H1 (cell line): Measurements from ENCODE around the gene COL16A1. TPM values are rescaled to one million over a fixed set of nuclear protein-coding genes. Genes with fewer than 3 reads are reported as not detected.

Source experiments
- CTCF ChIA-PET: fragments of 300-600 bp; sonication (Branson Sonifier 250); formaldehyde crosslinking; loops from one replicate; lab custom pipeline; 2021; ENCODE audit not compliant: partially characterized antibody; lab: Charles Lee
- POLR2A ChIA-PET: fragments of 300-600 bp; sonication (Branson Sonifier 250); formaldehyde crosslinking; loops from one replicate; lab custom pipeline; 2021; ENCODE audit warnings: inconsistent platforms; ENCODE audit not compliant: partially characterized antibody; lab: Charles Lee
- DNase-seq, 2 experiments: peaks; one replicate each; pipeline versions ENCODE4 v3.0.0 to v3.0.0-alpha.2; 2010 to 2022; ENCODE audit warnings: low spot score in 2 of 2, low read depth in 1 of 2, mixed read lengths in 1 of 2
- FAIRE-seq: peaks from 2 replicates; lab custom pipeline; 2011; peaks lifted over from hg19 to GRCh38; lab: Jason Lieb, UNC
- H2AFZ ChIP-seq: 2 replicates; pipeline ENCODE4 v1.8.1; 2012; ENCODE audit warnings: low read length, inconsistent platforms
- H2AK5ac ChIP-seq: 2 replicates; pipeline ENCODE4 v1.6.1; 2013; ENCODE audit warnings: low read depth, low read length
- H2BK120ac ChIP-seq: replicated peaks from 2 replicates; pipeline ENCODE3; 2013; ENCODE audit warnings: low read depth, low read length, inconsistent platforms
- H2BK12ac ChIP-seq: 2 replicates; pipeline ENCODE4 v1.6.1; 2013; ENCODE audit warnings: low read depth, low read length
- H2BK15ac ChIP-seq: 2 replicates; pipeline ENCODE4 v1.6.1; 2013; ENCODE audit warnings: low read length
- H2BK20ac ChIP-seq: 2 replicates; pipeline ENCODE4 v1.6.1; 2013; ENCODE audit warnings: low read length
- H2BK5ac ChIP-seq: 2 replicates; pipeline ENCODE4 v1.6.1; 2013; ENCODE audit warnings: low read depth, low read length
- H3K14ac ChIP-seq: 2 replicates; pipeline ENCODE4 v1.6.1; 2013; ENCODE audit warnings: inconsistent platforms; ENCODE audit not compliant: insufficient read length
- H3K18ac ChIP-seq: 2 replicates; pipeline ENCODE4 v1.6.1; 2013; ENCODE audit warnings: low read length; ENCODE audit errors: extremely low read depth
- H3K23ac ChIP-seq: 2 replicates; pipeline ENCODE4 v1.6.1; 2013; ENCODE audit warnings: inconsistent platforms; ENCODE audit not compliant: insufficient read length
- H3K23me2 ChIP-seq: 2 replicates; pipeline ENCODE4 v1.6.1; 2013; ENCODE audit warnings: low read depth, low read length
- H3K27ac ChIP-seq: 2 replicates; pipeline ENCODE4 v1.6.1; 2011; ENCODE audit warnings: low read depth, low read length, inconsistent platforms
- H3K27me3 ChIP-seq, 4 experiments: replicated peaks in 1 of 4; 1 replicate in 1 of 4; 2 replicates in 3 of 4; pipeline versions ENCODE4 v1.6.1 to v1.8.1; 2011 to 2013; ENCODE audit warnings: low read length in 3 of 4, mild to moderate bottlenecking in 3 of 4, inconsistent platforms in 2 of 4, mixed read lengths in 2 of 4, moderate library complexity in 1 of 4; ENCODE audit not compliant: control insufficient read depth in 3 of 4, insufficient read depth in 3 of 4; ENCODE audit errors: extremely low read depth in 1 of 4
- H3K36me3 ChIP-seq, 4 experiments: 2 replicates each; pipeline versions ENCODE4 v1.6.1 to v1.8.1; 2011 to 2013; ENCODE audit warnings: mild to moderate bottlenecking in 4 of 4, low read length in 3 of 4, moderate library complexity in 2 of 4, control low read depth in 1 of 4, inconsistent platforms in 1 of 4; ENCODE audit not compliant: insufficient read depth in 4 of 4, control insufficient read depth in 2 of 4
- H3K4ac ChIP-seq: replicated peaks from 2 replicates; pipeline ENCODE3; 2013; ENCODE audit warnings: low read length, low read depth, mixed read lengths, inconsistent platforms; ENCODE audit not compliant: insufficient read length
- H3K4me1 ChIP-seq, 4 experiments: replicated peaks in 1 of 4; 1 replicate in 1 of 4; 2 replicates in 3 of 4; pipeline versions ENCODE4 v1.6.1 to v1.8.1; 2011 to 2013; ENCODE audit warnings: low read length in 3 of 4, inconsistent platforms in 2 of 4, mixed read lengths in 1 of 4; ENCODE audit not compliant: insufficient read depth in 4 of 4, control insufficient read depth in 3 of 4
- H3K4me2 ChIP-seq, 2 experiments: 2 replicates each; pipeline versions ENCODE4 v1.6.1 to v1.8.1; 2011 to 2013; ENCODE audit warnings: low read depth in 2 of 2, low read length in 2 of 2, control low read depth in 1 of 2, inconsistent platforms in 1 of 2, mild to moderate bottlenecking in 1 of 2; ENCODE audit not compliant: insufficient read depth in 1 of 2
- H3K4me3 ChIP-seq, 4 experiments: fragments of 200-600, 300-600 bp in 1 of 4; sonication (generic), shearing (Covaris generic), sonication (Bioruptor Twin) in 1 of 4; 2 replicates each; pipeline versions ENCODE4 v1.5.1 to v1.8.1; 2011 to 2016; ENCODE audit warnings: low read length in 4 of 4, low read depth in 3 of 4, control low read depth in 2 of 4, inconsistent platforms in 2 of 4, mild to moderate bottlenecking in 2 of 4, mixed read lengths in 1 of 4, moderate library complexity in 1 of 4; ENCODE audit not compliant: insufficient read depth in 2 of 4; ENCODE audit errors: extremely low read depth in 1 of 4
- H3K56ac ChIP-seq: replicated peaks from 2 replicates; pipeline ENCODE3; 2013; ENCODE audit warnings: low read depth, mild to moderate bottlenecking, mixed read lengths, low read length, inconsistent platforms; ENCODE audit not compliant: insufficient read length
- H3K79me1 ChIP-seq: 2 replicates; pipeline ENCODE4 v1.6.1; 2013; ENCODE audit warnings: low read depth, low read length, control low read depth
- H3K79me2 ChIP-seq, 2 experiments: 2 replicates each; pipeline versions ENCODE4 v1.6.1 to v1.8.1; 2012 to 2013; ENCODE audit warnings: low read length in 2 of 2, mild to moderate bottlenecking in 2 of 2, inconsistent platforms in 1 of 2; ENCODE audit not compliant: insufficient read depth in 2 of 2, control insufficient read depth in 1 of 2
- H3K9ac ChIP-seq, 4 experiments: replicated peaks in 1 of 4; 1 replicate in 1 of 4; 2 replicates in 3 of 4; pipeline versions ENCODE4 v1.6.1 to v1.8.1; 2011 to 2013; ENCODE audit warnings: low read depth in 3 of 4, low read length in 3 of 4, control low read depth in 2 of 4, mild to moderate bottlenecking in 2 of 4, moderate library complexity in 2 of 4, inconsistent platforms in 1 of 4; ENCODE audit errors: extremely low read depth in 1 of 4
- H3K9me3 ChIP-seq, 2 experiments: 2 replicates each; pipeline versions ENCODE4 v1.6.1 to v1.8.1; 2012 to 2013; ENCODE audit warnings: mild to moderate bottlenecking in 2 of 2, moderate library complexity in 2 of 2, control low read depth in 1 of 2, inconsistent platforms in 1 of 2, low read depth in 1 of 2, low read length in 1 of 2, mixed read lengths in 1 of 2; ENCODE audit not compliant: insufficient read depth in 2 of 2
- H4K20me1 ChIP-seq, 2 experiments: replicated peaks in 1 of 2; 2 replicates each; pipeline versions ENCODE3 to v1.8.1; 2011 to 2013; ENCODE audit warnings: inconsistent platforms in 2 of 2, low read length in 2 of 2, mild to moderate bottlenecking in 1 of 2; ENCODE audit not compliant: insufficient read depth in 2 of 2, control insufficient read depth in 1 of 2
- H4K5ac ChIP-seq: 2 replicates; pipeline ENCODE4 v1.6.1; 2013; ENCODE audit warnings: low read length, low read depth, mixed read lengths, inconsistent platforms; ENCODE audit not compliant: insufficient read length
- H4K8ac ChIP-seq: 2 replicates; pipeline ENCODE4 v1.8.0; 2013; ENCODE audit warnings: mild to moderate bottlenecking, moderate library complexity, low read length, inconsistent platforms; ENCODE audit not compliant: insufficient read depth; ENCODE audit errors: extremely low read depth
- H4K91ac ChIP-seq: replicated peaks from 2 replicates; pipeline ENCODE3; 2013; ENCODE audit warnings: low read length, mixed read lengths, inconsistent platforms; ENCODE audit not compliant: insufficient read length
- ASH2L ChIP-seq: fragments of 200-600, 300-600 bp; sonication (generic); IDR thresholded peaks from one replicate; pipeline ENCODE4 v1.7.1; 2017; ENCODE audit warnings: low read length
- BRCA1 ChIP-seq: IDR thresholded peaks from 2 replicates; pipeline ENCODE4 v1.6.1; 2012; ENCODE audit warnings: low read depth, low read length, improper control_type of control experiment
- CBX5 ChIP-seq: fragments of 300-800, 300-1000 bp; sonication (generic); IDR thresholded peaks from 2 replicates; pipeline ENCODE4 v1.7.1; 2016; ENCODE audit warnings: antibody characterized with exemption, low read length, low read depth
- CHD1 ChIP-seq: IDR thresholded peaks from 2 replicates; pipeline ENCODE4 v1.6.1; 2012; ENCODE audit warnings: low read depth, low read length, improper control_type of control experiment
- FOSL1 ChIP-seq: IDR thresholded peaks from 2 replicates; pipeline ENCODE4 v1.6.1; 2011; ENCODE audit warnings: mild to moderate bottlenecking, low read depth, low read length, moderate library complexity; ENCODE audit not compliant: insufficient read depth
- GTF2F1 ChIP-seq: IDR thresholded peaks from 2 replicates; pipeline ENCODE4 v1.6.1; 2012; ENCODE audit warnings: low read depth, low read length, improper control_type of control experiment, borderline replicate concordance
- HDAC2 ChIP-seq, 2 experiments: fragments of 300-600 bp in 1 of 2; sonication (generic) in 1 of 2; IDR thresholded peaks; 2 replicates each; pipeline ENCODE4 v1.6.1; 2011 to 2012; ENCODE audit warnings: low read depth in 2 of 2, low read length in 2 of 2, mild to moderate bottlenecking in 2 of 2, moderate library complexity in 2 of 2, borderline replicate concordance in 1 of 2, inconsistent platforms in 1 of 2
- KDM4A ChIP-seq: IDR thresholded peaks from one replicate; pipeline ENCODE4 v1.7.1; 2012; ENCODE audit warnings: low read depth, mild to moderate bottlenecking, moderate library complexity, low read length, inconsistent platforms; ENCODE audit not compliant: severe bottlenecking
- MAFK ChIP-seq: IDR thresholded peaks from 2 replicates; pipeline ENCODE4 v1.6.1; 2012; ENCODE audit warnings: low read depth, mild to moderate bottlenecking, improper control_type of control experiment, low read length
- PHF8 ChIP-seq: fragments of 200-600 bp; sonication (generic); conservative IDR thresholded peaks from 2 replicates; pipeline ENCODE4 v1.7.1; 2012; ENCODE audit warnings: low read depth, mild to moderate bottlenecking, inconsistent platforms, low read length, moderate library complexity
- POLR2AphosphoS5 ChIP-seq: IDR thresholded peaks from 2 replicates; pipeline ENCODE4 v1.6.1; 2011; ENCODE audit warnings: low read depth, low read length
- SIN3A ChIP-seq, 2 experiments: IDR thresholded peaks in 1 of 2; conservative IDR thresholded peaks in 1 of 2; 2 replicates each; pipeline ENCODE4 v1.6.1; 2011 to 2012; ENCODE audit warnings: low read length in 2 of 2, improper control_type of control experiment in 1 of 2, low read depth in 1 of 2, mild to moderate bottlenecking in 1 of 2
- TBP ChIP-seq: IDR thresholded peaks from 2 replicates; pipeline ENCODE4 v1.6.1; 2011; ENCODE audit warnings: low read depth, low read length, improper control_type of control experiment
- YY1 ChIP-seq: IDR thresholded peaks from 2 replicates; pipeline ENCODE4 v1.6.1; 2011; ENCODE audit warnings: low read depth, mild to moderate bottlenecking, low read length
- WGBS, 2 experiments: shearing (Covaris generic) in 1 of 2; methylation state at CpG; one replicate each; pipeline versions ENCODE4 v1.1.6 to v1.1.7; 2013 to 2015; ENCODE audit warnings: low lambda C conversion rate in 2 of 2, mixed read lengths in 2 of 2, inconsistent platforms in 1 of 2, low coverage in 1 of 2, missing lambda C conversion rate in 1 of 2; ENCODE audit not compliant: insufficient replicate concordance in 2 of 2, insufficient coverage in 1 of 2, insufficient read length in 1 of 2; ENCODE audit errors: extremely low coverage in 1 of 2, missing lambda C conversion rate in 1 of 2; 5-methylcytosine and 5-hydroxymethylcytosine counted together
- polyA plus RNA-seq, 7 experiments: library from polyadenylated mRNA; depleted of rRNA in 3 of 7; stranded (reverse) in 5 of 7; unstranded in 2 of 7; fragments of >200 nt in 5 of 7; fragments of 200-250 nt in 2 of 7; gene quantifications; 1 replicate in 5 of 7; 2 replicates in 1 of 7; 4 replicates in 1 of 7; pipeline versions ENCODE4 v1.2.1 to v1.2.3, GENCODE V29; 2011 to 2013; ENCODE audit warnings: missing spikeins in 2 of 7, mixed read lengths in 2 of 7
- total RNA-seq: library from RNA; stranded (reverse); fragmentation: NEBNext Ultra II Directional; extraction: Animal tissue kit (Norgen Biotek cat#: 25700); gene quantifications from 2 replicates; pipeline ENCODE4 v1.2.1, GENCODE V29; 2021

The COL16A1 gene
- total and polyA plus RNA-seq, 2 of the 8 experiments (the other 6 are each of a cell fraction or from before 2014, with no cell fraction given), result 2.0 to 10.5 TPM

- no peaks in the 10 kb centered on the region for H3K36me3 ChIP-seq
- FAIRE-seq, result no peak
- no peak overlapping the region for H3K23ac ChIP-seq
- no peaks in the 10 kb centered on the region for H4K20me1 ChIP-seq
- no peak for DNase-seq
- no peak overlapping the region for H3K14ac ChIP-seq
- CTCF ChIA-PET, result interaction anchor here (6.3 to 19.3 kb wide), 5 partner anchors 14 to 92 kb away, joined by 48 to 370 read pairs (median 100); partner anchors contain the start of gene COL16A1
- no peak overlapping the region for H2BK5ac ChIP-seq
- H2BK12ac ChIP-seq, result no peak overlapping the region
- no peak overlapping the region for H3K4me3 ChIP-seq
- H2BK120ac ChIP-seq, result no peak overlapping the region
- no peak overlapping the region for H3K56ac ChIP-seq
- no peak overlapping the region for H3K18ac ChIP-seq
- no peak overlapping the region for H4K91ac ChIP-seq
- H3K27me3 ChIP-seq, result no peaks in the 10 kb centered on the region
- no peak overlapping the region for H3K27ac ChIP-seq
- H3K4ac ChIP-seq, result no peak overlapping the region
- H3K79me2 ChIP-seq, result no peaks in the 10 kb centered on the region
- H2BK15ac ChIP-seq, result no peak overlapping the region
- POLR2A ChIA-PET, result interaction anchor here (1.3 kb wide), 1 partner anchor 12 kb away, joined by 4 read pairs; no protein-coding TSS in a partner anchor
- H4K5ac ChIP-seq, result no peak overlapping the region
- H3K9me3 ChIP-seq, result no peaks in the 10 kb centered on the region
- peaks cover 0 to 13% (median 8%) of the 10 kb centered on the region in 4 experiments; a peak in 5 of 7 replicates for H3K4me1 ChIP-seq
- no peaks in the 10 kb centered on the region for H3K79me1 ChIP-seq
- H3K23me2 ChIP-seq, result no peaks in the 10 kb centered on the region
- H2AK5ac ChIP-seq, result no peak overlapping the region
- H3K9ac ChIP-seq, result no peak overlapping the region
- H4K8ac ChIP-seq, result no peak overlapping the region
- no peak overlapping the region for H2AFZ ChIP-seq
- 79% methylated on average over 10 of the region's 11 CpGs; no CpG with 5 or more reads in 1 of the 2 experiments for WGBS, 2 experiments
- H3K4me2 ChIP-seq, result no peak overlapping the region
- no peak overlapping the region for H2BK20ac ChIP-seq
- TF ChIP-seq KDM4A (no peak), YY1 (no peak), FOSL1 (no peak), BRCA1 (no peak), GTF2F1 (no peak), HDAC2 (IDR thresholded peaks at IDR 0.05; ENCODE audit: borderline replicate concordance in 1 of 2, low read depth in 2 of 2, low read length in 2 of 2) (no peak), ASH2L (no peak), POLR2AphosphoS5 (no peak), CBX5 (no peak), CHD1 (no peak), TBP (no peak), PHF8 (no peak), SIN3A (conservative IDR thresholded peaks at IDR 0.05 in 1 of 2, IDR thresholded peaks at IDR 0.05 in 1 of 2; ENCODE audit: low read depth in 1 of 2, low read length in 2 of 2) (no peak), MAFK (no peak)
These were observed 35.4 kb downstream of the COL16A1 start for GRCh38 chr1:31668303-31668883.
